Measurements from ENCODE around the gene NOG.

The NOG gene

GRCh38 chr17:56593646-56594319 is at the start of gene NOG:
TSS of gene NOG (plus strand) at chr17:56593699. CDS start at chr17:56594224, 525 bp downstream.
- Histone ChIP-seq H3K36me3 (ENCODE audit: insufficient read depth, low read length) (no peaks in the 10 kb centered on the region), H3K27me3 (ENCODE audit: insufficient read depth, low read length) (peaks cover 55% of the 10 kb centered on the region), H3K9me3 (ENCODE audit: low read length) (no peaks in the 10 kb centered on the region), H2AFZ (ENCODE audit: low read depth, low read length) (peak within 1 kb of the TSS; percentile 95), H3K4me1 (ENCODE audit: insufficient read depth, low read length) (peaks cover 21% of the 10 kb centered on the region), H3K4me3 (ENCODE audit: low read length) (peak within 1 kb of the TSS; percentile 43)

- Histone ChIP-seq H3K4me3 (ENCODE audit: low read length) (no peak overlapping the region), H3K27me3 (ENCODE audit: insufficient read depth, low read length) (no peaks in the 10 kb centered on the region), H3K9me3 (ENCODE audit: low read length) (no peaks in the 10 kb centered on the region), H3K4me1 (ENCODE audit: insufficient read depth, low read length) (no peaks in the 10 kb centered on the region), H3K36me3 (ENCODE audit: insufficient read depth, low read length) (no peaks in the 10 kb centered on the region), H2AFZ (ENCODE audit: low read depth, low read length) (no peak overlapping the region)
These were observed 48.4 kb upstream of the NOG start for GRCh38 chr17:56545106-56545505.

GRCh38 chr17:56545930-56546329 is 47.6 kb upstream of the NOG start:
- Histone ChIP-seq H3K27me3 (ENCODE audit: insufficient read depth, low read length) (no peaks in the 10 kb centered on the region), H3K4me3 (ENCODE audit: low read length) (no peak overlapping the region), H3K36me3 (ENCODE audit: insufficient read depth, low read length) (no peaks in the 10 kb centered on the region), H3K9me3 (ENCODE audit: low read length) (no peaks in the 10 kb centered on the region), H3K4me1 (ENCODE audit: insufficient read depth, low read length) (no peaks in the 10 kb centered on the region), H2AFZ (ENCODE audit: low read depth, low read length) (no peak overlapping the region)

- H2AFZ ChIP-seq (ENCODE audit: low read depth, low read length): no peak overlapping the region
- H3K9me3 ChIP-seq (ENCODE audit: low read length): no peaks in the 10 kb centered on the region
- H3K4me1 ChIP-seq (ENCODE audit: insufficient read depth, low read length): no peaks in the 10 kb centered on the region
- H3K27me3 ChIP-seq (ENCODE audit: insufficient read depth, low read length): no peaks in the 10 kb centered on the region
- H3K36me3 ChIP-seq (ENCODE audit: insufficient read depth, low read length): no peaks in the 10 kb centered on the region
- H3K4me3 ChIP-seq (ENCODE audit: low read length): no peak overlapping the region
These were observed 44.8 kb upstream of the NOG start for GRCh38 chr17:56548661-56549060.

GRCh38 chr17:56549501-56549900 is 44.0 kb upstream of the NOG start:
- H3K36me3 ChIP-seq (ENCODE audit: insufficient read depth, low read length): no peaks in the 10 kb centered on the region
- H3K9me3 ChIP-seq (ENCODE audit: low read length): no peaks in the 10 kb centered on the region
- no peaks in the 10 kb centered on the region for H3K27me3 ChIP-seq (ENCODE audit: insufficient read depth, low read length)
- H3K4me3 ChIP-seq (ENCODE audit: low read length): no peak overlapping the region
- H3K4me1 ChIP-seq (ENCODE audit: insufficient read depth, low read length): no peaks in the 10 kb centered on the region
- H2AFZ ChIP-seq (ENCODE audit: low read depth, low read length): no peak overlapping the region

GRCh38 chr17:56557682-56558081 is 35.8 kb upstream of the NOG start:
- Histone ChIP-seq H3K4me1 (ENCODE audit: insufficient read depth, low read length) (no peaks in the 10 kb centered on the region), H2AFZ (ENCODE audit: low read depth, low read length) (no peak overlapping the region), H3K36me3 (ENCODE audit: insufficient read depth, low read length) (no peaks in the 10 kb centered on the region), H3K27me3 (ENCODE audit: insufficient read depth, low read length) (no peaks in the 10 kb centered on the region), H3K4me3 (ENCODE audit: low read length) (no peak overlapping the region), H3K9me3 (ENCODE audit: low read length) (no peaks in the 10 kb centered on the region)

GRCh38 chr17:56558088-56558487 is 35.4 kb upstream of the NOG start:
- no peaks in the 10 kb centered on the region for H3K4me1 ChIP-seq (ENCODE audit: insufficient read depth, low read length)
- no peaks in the 10 kb centered on the region for H3K27me3 ChIP-seq (ENCODE audit: insufficient read depth, low read length)
- H3K36me3 ChIP-seq (ENCODE audit: insufficient read depth, low read length): no peaks in the 10 kb centered on the region
- H3K9me3 ChIP-seq (ENCODE audit: low read length): no peaks in the 10 kb centered on the region
- H2AFZ ChIP-seq (ENCODE audit: low read depth, low read length): no peak overlapping the region
- H3K4me3 ChIP-seq (ENCODE audit: low read length): no peak overlapping the region

- H3K4me3 ChIP-seq (ENCODE audit: low read length): no peak overlapping the region
- no peaks in the 10 kb centered on the region for H3K36me3 ChIP-seq (ENCODE audit: insufficient read depth, low read length)
- H3K9me3 ChIP-seq (ENCODE audit: low read length): no peaks in the 10 kb centered on the region
- no peaks in the 10 kb centered on the region for H3K4me1 ChIP-seq (ENCODE audit: insufficient read depth, low read length)
- no peak overlapping the region for H2AFZ ChIP-seq (ENCODE audit: low read depth, low read length)
- no peaks in the 10 kb centered on the region for H3K27me3 ChIP-seq (ENCODE audit: insufficient read depth, low read length)
These were observed 23.3 kb upstream of the NOG start for GRCh38 chr17:56570199-56570598.

- Histone ChIP-seq H3K36me3 (ENCODE audit: insufficient read depth, low read length) (no peaks in the 10 kb centered on the region), H3K4me3 (ENCODE audit: low read length) (no peak overlapping the region), H3K9me3 (ENCODE audit: low read length) (no peaks in the 10 kb centered on the region), H2AFZ (ENCODE audit: low read depth, low read length) (no peak overlapping the region), H3K4me1 (ENCODE audit: insufficient read depth, low read length) (no peaks in the 10 kb centered on the region), H3K27me3 (ENCODE audit: insufficient read depth, low read length) (no peaks in the 10 kb centered on the region)
These were observed 22.0 kb upstream of the NOG start for GRCh38 chr17:56571456-56571855.

GRCh38 chr17:56577190-56577842 is 16.2 kb upstream of the NOG start:
- H3K9me3 ChIP-seq (ENCODE audit: low read length): no peaks in the 10 kb centered on the region
- no peaks in the 10 kb centered on the region for H3K4me1 ChIP-seq (ENCODE audit: insufficient read depth, low read length)
- no peak overlapping the region for H3K4me3 ChIP-seq (ENCODE audit: low read length)
- H3K36me3 ChIP-seq (ENCODE audit: insufficient read depth, low read length): no peaks in the 10 kb centered on the region
- H3K27me3 ChIP-seq (ENCODE audit: insufficient read depth, low read length): peaks cover 14% of the 10 kb centered on the region
- H2AFZ ChIP-seq (ENCODE audit: low read depth, low read length): no peak overlapping the region

- Histone ChIP-seq H3K4me3 (ENCODE audit: low read length) (no peak overlapping the region), H3K9me3 (ENCODE audit: low read length) (no peaks in the 10 kb centered on the region)
These were observed 15.7 kb upstream of the NOG start for GRCh38 chr17:56577843-56578204.

GRCh38 chr17:56581635-56582627 is 11.6 kb upstream of the NOG start:
- Histone ChIP-seq H3K9me3 (ENCODE audit: low read length) (no peaks in the 10 kb centered on the region), H2AFZ (ENCODE audit: low read depth, low read length) (no peak overlapping the region), H3K4me3 (ENCODE audit: low read length) (no peak overlapping the region), H3K36me3 (ENCODE audit: insufficient read depth, low read length) (no peaks in the 10 kb centered on the region), H3K27me3 (ENCODE audit: insufficient read depth, low read length) (peaks cover 15% of the 10 kb centered on the region), H3K4me1 (ENCODE audit: insufficient read depth, low read length) (no peaks in the 10 kb centered on the region)

More at GRCh38 chr17:56577843-56578204, 15.7 kb upstream of the NOG start:
- Histone ChIP-seq H3K27me3 (ENCODE audit: insufficient read depth, low read length) (peaks cover 15% of the 10 kb centered on the region), H3K36me3 (ENCODE audit: insufficient read depth, low read length) (no peaks in the 10 kb centered on the region), H3K4me1 (ENCODE audit: insufficient read depth, low read length) (no peaks in the 10 kb centered on the region), H2AFZ (ENCODE audit: low read depth, low read length) (no peak overlapping the region)

- no peak overlapping the region for H3K4me3 ChIP-seq (ENCODE audit: low read length)
- H3K9me3 ChIP-seq (ENCODE audit: low read length): no peaks in the 10 kb centered on the region
- H2AFZ ChIP-seq (ENCODE audit: low read depth, low read length): no peak overlapping the region
- no peaks in the 10 kb centered on the region for H3K4me1 ChIP-seq (ENCODE audit: insufficient read depth, low read length)
- no peaks in the 10 kb centered on the region for H3K36me3 ChIP-seq (ENCODE audit: insufficient read depth, low read length)
- peaks cover 2% of the 10 kb centered on the region for H3K27me3 ChIP-seq (ENCODE audit: insufficient read depth, low read length)
These were observed 9.7 kb upstream of the NOG start for GRCh38 chr17:56583772-56584171.
